ENCODE measurements around the gene KLHL33.

DNA sequence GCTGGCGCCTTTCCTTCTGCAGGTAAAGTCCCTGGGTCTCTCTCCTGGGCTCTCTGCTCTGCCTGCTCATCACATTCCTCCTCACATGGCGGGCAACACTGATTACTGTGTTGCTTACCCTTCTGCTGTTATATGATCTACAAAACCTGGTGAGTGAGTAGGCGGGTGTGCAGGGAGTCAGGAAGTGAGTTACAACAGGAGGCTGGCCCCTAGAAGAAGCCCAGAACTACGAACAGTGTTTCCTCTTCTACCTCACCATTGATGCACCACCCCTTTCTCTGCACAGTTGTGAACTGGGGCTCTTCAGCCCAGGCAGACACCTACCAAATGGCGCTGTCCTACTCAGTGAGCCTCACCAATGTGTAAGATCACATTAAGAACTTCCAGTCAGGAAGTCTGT lies 4.9 kb upstream of the KLHL33 start:
- TF ChIP-seq EP300 (IDR thresholded peaks at IDR 0.05) (no peak), POLR2A (IDR thresholded peaks at IDR 0.05) (no peak)
- TF ChIP-seq, protein P1, sequence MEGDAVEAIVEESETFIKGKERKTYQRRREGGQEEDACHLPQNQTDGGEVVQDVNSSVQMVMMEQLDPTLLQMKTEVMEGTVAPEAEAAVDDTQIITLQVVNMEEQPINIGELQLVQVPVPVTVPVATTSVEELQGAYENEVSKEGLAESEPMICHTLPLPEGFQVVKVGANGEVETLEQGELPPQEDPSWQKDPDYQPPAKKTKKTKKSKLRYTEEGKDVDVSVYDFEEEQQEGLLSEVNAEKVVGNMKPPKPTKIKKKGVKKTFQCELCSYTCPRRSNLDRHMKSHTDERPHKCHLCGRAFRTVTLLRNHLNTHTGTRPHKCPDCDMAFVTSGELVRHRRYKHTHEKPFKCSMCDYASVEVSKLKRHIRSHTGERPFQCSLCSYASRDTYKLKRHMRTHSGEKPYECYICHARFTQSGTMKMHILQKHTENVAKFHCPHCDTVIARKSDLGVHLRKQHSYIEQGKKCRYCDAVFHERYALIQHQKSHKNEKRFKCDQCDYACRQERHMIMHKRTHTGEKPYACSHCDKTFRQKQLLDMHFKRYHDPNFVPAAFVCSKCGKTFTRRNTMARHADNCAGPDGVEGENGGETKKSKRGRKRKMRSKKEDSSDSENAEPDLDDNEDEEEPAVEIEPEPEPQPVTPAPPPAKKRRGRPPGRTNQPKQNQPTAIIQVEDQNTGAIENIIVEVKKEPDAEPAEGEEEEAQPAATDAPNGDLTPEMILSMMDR (IDR thresholded peaks at IDR 0.05), result no peak
